SK-N-MC (cell line): ENCODE data around the gene SHFL.
A peak's percentile ranks its signal among the peaks of the same experiment; 100 is the strongest.

ENCODE experiments used
- DNase-seq: peaks from one replicate; pipeline ENCODE4 v3.0.0-alpha.2; 2011; ENCODE audit warnings: low read depth, low spot score
- H3K27ac ChIP-seq: fragments of 200-600 bp; sonication (generic); 2 replicates; pipeline ENCODE4 v1.5.1; 2016; ENCODE audit warnings: mixed run types
- H3K36me3 ChIP-seq: fragments of 200-600 bp; sonication (generic); 2 replicates; pipeline ENCODE4 v1.6.1; 2017; ENCODE audit warnings: antibody characterized with exemption, low read length, mixed read lengths; ENCODE audit not compliant: insufficient read depth
- H3K4me3 ChIP-seq: fragments of 200-600 bp; sonication (generic); 2 replicates; pipeline ENCODE4 v1.5.1; 2016
- H3K9ac ChIP-seq: fragments of 200-600 bp; sonication (generic); 2 replicates; pipeline ENCODE4 v1.8.0; 2017; ENCODE audit warnings: mixed run types, mixed read lengths; ENCODE audit not compliant: insufficient read length
- H3K9me3 ChIP-seq: fragments of 200-600 bp; sonication (generic); 2 replicates; pipeline ENCODE4 v1.6.1; 2017; ENCODE audit warnings: low read depth, mild to moderate bottlenecking, antibody characterized with exemption, low read length, moderate library complexity, mixed read lengths
- EZH2 ChIP-seq: fragments of 200-600 bp; sonication (generic); IDR thresholded peaks from one replicate; pipeline ENCODE4 v1.6.1; 2017; ENCODE audit warnings: antibody characterized with exemption
- FOXP2 ChIP-seq: optimal IDR thresholded peaks from 2 replicates; pipeline ENCODE3; 2011; ENCODE audit warnings: mild to moderate bottlenecking, moderate library complexity; ENCODE audit not compliant: insufficient read depth; ENCODE audit errors: extremely low read length, control extremely low read depth
- POLR2AphosphoS5 ChIP-seq: IDR thresholded peaks from 2 replicates; pipeline ENCODE4 v1.6.1; 2012; ENCODE audit warnings: mild to moderate bottlenecking, low read depth, low read length, borderline replicate concordance

SHFL gene

DNA sequence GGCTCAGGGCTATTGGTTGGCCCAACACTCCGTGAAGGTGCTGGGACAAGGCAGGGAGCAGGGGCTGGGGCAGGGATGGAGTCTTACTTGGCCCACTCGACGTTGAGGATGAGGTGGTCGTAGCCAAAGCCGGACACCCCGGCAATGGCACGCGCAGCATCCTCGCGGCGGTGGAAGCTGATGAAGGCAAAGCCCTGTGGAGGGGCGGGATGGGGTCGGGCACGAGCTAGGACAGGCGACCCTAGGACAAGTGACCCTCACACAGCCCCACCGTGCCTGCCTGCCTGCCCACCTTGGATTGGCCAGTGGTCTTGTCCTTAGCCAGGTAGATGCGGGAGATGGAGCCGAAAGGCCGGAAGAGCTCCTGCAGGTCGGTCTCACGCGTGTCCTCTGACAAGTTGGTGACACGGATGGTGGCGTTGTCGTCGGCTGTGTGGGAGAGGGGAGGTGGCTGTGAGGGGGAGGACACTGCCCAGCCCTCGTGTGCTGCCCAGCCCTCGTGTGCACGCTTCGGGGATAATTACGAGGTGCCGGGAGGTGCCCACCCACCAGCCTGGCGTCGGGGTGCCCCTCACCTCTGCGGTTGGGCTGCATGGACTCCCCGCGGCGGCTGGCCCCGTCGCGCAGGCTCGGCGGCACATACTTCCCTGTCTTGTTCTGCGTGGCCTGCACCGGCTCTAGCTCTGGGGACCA, 29.4 kb downstream of the SHFL start:
- TF ChIP-seq EZH2 (no peak), POLR2AphosphoS5 (peak; percentile 7; the same call in 1 of the 2 replicates), FOXP2 (no peak)
- Histone ChIP-seq H3K36me3 (peaks cover 32% of the 10 kb centered on the region), H3K9ac (no peak overlapping the region)

DNA sequence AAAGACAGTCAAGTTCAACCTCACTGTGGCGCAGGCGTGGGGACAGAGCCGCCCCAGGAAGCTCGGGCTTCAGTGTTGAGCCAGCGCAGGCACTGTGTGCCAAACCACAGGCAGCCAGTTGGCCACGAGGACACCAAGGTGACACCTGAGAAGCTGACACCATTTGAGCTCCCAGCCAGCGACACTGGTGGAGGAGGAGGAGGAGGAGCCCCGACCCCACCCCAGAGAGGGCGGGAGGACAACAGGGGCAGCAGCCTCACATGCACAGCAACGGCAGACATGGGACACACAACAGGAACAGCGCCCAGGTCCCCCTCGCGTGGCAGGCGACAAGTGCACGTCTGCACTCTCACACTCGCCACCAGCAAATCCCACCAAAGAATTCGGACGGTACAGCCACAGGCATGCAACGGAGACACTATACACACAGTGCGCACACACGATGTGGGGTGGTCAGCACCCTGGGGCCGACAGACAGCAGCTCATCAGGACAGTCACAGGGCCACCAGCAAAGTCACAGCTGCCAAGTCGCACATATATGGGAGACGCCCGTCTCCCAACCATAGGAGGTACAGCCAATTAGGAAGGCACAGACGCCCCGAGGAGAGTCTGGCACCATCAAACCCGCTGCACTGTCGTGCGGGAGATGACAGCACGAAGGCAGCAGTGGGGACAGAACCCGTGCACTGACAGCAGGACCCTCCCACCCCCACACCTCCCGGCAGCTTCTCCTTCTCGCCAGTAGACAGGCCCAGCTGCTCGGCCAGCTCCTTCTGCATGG, 30.2 kb downstream of the SHFL start:
- Histone ChIP-seq H3K9me3 (no peaks in the 10 kb centered on the region), H3K36me3 (peaks cover 25% of the 10 kb centered on the region), H3K9ac (no peak overlapping the region), H3K27ac (no peak overlapping the region), H3K4me3 (no peak overlapping the region)
- TF ChIP-seq EZH2 (no peak), POLR2AphosphoS5 (peak; percentile 1; the same call in 1 of the 2 replicates)
- no peak for DNase-seq

More for the DNA sequence above, 29.4 kb downstream of the SHFL start:
- Histone ChIP-seq H3K9me3 (no peaks in the 10 kb centered on the region), H3K4me3 (no peak overlapping the region), H3K27ac (no peak overlapping the region)
- no peak for DNase-seq

DNA sequence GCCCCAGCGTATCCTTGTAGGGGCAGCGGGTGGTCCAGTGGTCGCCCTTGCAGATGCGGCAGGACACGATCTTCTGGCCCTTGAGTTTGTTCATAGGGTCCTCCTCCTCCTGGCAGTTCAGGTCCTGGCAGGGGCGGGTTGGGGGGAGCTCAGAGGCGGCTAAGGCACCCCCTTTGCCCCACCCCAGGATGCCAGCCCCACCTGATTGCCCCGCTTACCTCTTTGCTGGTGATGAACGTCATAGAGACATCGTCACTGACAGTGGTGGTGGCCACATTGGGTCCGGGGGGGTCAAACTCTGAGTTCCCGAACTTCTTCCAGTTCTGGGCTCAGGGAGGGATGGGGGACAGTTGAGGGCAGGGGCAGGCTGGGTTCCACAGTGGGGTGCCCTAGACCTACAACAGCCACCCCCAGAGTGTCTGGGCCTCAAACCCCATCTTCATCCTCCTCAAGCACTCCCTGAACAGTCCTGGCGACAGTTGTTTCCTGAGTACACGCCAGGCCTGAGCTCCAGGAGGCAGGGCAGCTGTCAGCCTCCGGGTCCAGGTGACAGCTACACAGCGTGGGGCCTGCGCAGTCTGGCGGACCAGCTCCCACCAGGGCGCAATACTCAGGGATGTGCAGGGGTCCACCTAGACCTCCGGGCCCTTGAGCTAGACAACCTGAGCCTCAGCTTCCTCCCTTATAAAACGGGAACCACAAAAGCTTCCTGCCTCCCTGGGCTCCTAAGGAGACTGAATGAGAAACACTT, 30.9 kb downstream of the SHFL start:
- Histone ChIP-seq H3K4me3 (no peak overlapping the region), H3K9me3 (no peaks in the 10 kb centered on the region), H3K27ac (no peak overlapping the region), H3K9ac (no peak overlapping the region), H3K36me3 (peaks cover 23% of the 10 kb centered on the region; the same call in 1 of the 2 replicates)
- no peak for DNase-seq
- TF ChIP-seq EZH2: no peak
- TF ChIP-seq FOXP2: no peak
- no peak for TF ChIP-seq POLR2AphosphoS5

DNA sequence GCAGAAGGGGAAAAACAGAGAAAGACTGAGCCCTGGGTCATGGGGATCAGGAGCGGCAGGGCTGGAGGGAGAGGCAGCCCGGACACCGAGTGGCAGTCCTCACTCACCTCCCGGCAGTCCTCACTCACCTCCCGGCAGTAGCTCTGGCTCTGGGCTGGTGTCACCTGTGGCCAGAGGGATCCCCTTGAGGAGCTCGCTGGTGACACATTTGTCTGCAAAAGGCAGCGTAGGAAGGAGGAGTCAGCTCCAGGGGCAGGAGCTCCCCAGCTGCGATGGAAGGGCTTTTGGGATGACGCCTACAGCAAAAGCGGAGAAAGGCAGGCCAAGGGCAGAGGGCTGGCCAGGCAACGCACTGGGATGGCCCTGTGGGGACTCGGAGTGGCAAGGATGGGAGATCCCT, 32.8 kb downstream of the SHFL start:
- H3K4me3 ChIP-seq: peak overlapping the region; percentile 78
- H3K9me3 ChIP-seq: no peaks in the 10 kb centered on the region
- H3K27ac ChIP-seq: no peak overlapping the region
- TF ChIP-seq POLR2AphosphoS5 (no peak), EZH2 (no peak), FOXP2 (no peak)
- no peak for DNase-seq
- H3K9ac ChIP-seq: peak overlapping the region; percentile 82
- peaks cover 23% of the 10 kb centered on the region; the same call in 1 of the 2 replicates for H3K36me3 ChIP-seq

DNA sequence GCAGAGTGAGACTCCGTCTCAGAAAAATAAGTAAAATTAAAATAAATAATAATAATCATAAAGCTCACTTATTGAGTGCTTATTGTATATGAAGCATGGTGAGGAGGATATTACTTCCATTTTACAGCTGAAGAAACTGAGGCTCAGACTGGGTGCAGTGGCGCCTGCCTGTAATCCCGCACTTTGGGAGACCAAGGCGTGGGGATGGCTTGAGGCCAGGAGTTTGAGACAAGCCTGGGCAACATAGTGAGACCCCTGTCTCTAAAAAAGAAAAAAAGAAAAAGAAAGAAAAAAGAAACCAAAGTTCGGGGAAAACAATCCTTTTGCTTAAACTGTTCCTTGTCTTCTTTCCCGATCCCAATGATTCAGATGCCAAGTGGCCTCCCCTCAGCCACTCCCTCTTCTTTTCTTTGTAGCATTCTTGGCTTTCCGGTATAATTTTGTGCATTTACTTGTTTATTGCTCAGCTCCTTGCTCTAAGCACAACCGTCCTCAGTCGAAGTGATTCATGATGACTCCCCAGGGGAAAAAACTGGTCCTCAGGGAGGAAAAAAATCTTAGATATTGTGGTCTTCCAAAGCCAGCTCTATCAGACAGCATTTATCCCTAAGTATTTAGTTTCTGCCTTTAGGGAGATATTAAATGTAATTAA, 34.5 kb downstream of the SHFL start:
- Histone ChIP-seq H3K36me3 (peaks cover 20% of the 10 kb centered on the region; the same call in 1 of the 2 replicates), H3K27ac (peak overlapping the region; percentile 85), H3K9me3 (no peaks in the 10 kb centered on the region), H3K4me3 (peak overlapping the region; percentile 52), H3K9ac (no peak overlapping the region)
- TF ChIP-seq EZH2: no peak
- 0 out of 2 replicates have a peak, but pooled peaks have one; percentile 18 for TF ChIP-seq POLR2AphosphoS5
- TF ChIP-seq FOXP2: no peak
- DNase-seq: peak; percentile 64

DNA sequence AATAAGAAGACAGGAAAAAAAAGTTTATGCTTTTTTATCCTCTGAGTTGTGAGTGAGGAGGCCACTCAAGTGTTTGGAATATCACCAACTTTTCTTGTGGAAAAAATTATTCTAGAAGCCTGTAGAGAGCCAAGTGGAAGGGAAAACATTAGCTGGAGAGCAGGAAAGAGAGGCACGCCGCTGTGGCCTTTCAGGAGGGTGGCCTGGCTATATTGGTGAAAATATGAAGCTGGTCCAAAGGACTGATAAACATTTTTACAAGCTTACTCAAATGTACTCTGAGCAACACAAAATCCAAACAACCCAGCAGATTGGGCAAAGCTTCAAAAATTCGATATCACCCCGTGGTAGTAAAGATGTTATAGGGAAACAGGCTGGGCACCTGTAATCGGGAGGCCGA, 35.9 kb downstream of the SHFL start:
- Histone ChIP-seq H3K36me3 (peaks cover 18% of the 10 kb centered on the region; the same call in 1 of the 2 replicates), H3K9me3 (no peaks in the 10 kb centered on the region), H3K4me3 (no peak overlapping the region), H3K9ac (no peak overlapping the region), H3K27ac (peak overlapping the region; percentile 67; the same call in 1 of the 2 replicates)
- TF ChIP-seq FOXP2 (no peak), EZH2 (no peak), POLR2AphosphoS5 (no peak)
- DNase-seq: no peak

DNA sequence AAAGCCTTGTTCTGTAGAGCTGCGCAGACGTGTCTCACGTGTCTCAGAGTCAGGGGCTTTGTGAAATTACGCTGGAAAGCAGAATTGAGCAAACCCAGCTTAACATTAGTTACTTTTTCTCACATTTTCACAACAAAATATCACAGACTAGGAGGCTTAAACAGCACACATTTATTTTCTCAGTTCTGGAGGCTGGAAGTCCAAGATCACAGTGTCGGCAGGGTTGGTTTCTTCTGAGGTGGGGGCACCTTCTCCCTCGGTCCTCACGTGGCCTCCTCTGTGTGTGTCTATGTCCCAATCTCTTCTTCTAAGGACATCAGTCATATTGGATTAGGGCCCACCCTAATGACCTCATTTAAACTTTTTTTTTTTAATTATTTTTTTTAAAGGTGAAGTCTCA, 38.3 kb downstream of the SHFL start:
- Histone ChIP-seq H3K4me3 (no peak overlapping the region), H3K27ac (no peak overlapping the region), H3K36me3 (peaks cover 20% of the 10 kb centered on the region), H3K9ac (no peak overlapping the region), H3K9me3 (no peaks in the 10 kb centered on the region)
- no peak for TF ChIP-seq EZH2
- TF ChIP-seq POLR2AphosphoS5: no peak
- no peak for TF ChIP-seq FOXP2
- DNase-seq: no peak
